ENCODE results near the gene TPRA1.

TPRA1 gene

DNA sequence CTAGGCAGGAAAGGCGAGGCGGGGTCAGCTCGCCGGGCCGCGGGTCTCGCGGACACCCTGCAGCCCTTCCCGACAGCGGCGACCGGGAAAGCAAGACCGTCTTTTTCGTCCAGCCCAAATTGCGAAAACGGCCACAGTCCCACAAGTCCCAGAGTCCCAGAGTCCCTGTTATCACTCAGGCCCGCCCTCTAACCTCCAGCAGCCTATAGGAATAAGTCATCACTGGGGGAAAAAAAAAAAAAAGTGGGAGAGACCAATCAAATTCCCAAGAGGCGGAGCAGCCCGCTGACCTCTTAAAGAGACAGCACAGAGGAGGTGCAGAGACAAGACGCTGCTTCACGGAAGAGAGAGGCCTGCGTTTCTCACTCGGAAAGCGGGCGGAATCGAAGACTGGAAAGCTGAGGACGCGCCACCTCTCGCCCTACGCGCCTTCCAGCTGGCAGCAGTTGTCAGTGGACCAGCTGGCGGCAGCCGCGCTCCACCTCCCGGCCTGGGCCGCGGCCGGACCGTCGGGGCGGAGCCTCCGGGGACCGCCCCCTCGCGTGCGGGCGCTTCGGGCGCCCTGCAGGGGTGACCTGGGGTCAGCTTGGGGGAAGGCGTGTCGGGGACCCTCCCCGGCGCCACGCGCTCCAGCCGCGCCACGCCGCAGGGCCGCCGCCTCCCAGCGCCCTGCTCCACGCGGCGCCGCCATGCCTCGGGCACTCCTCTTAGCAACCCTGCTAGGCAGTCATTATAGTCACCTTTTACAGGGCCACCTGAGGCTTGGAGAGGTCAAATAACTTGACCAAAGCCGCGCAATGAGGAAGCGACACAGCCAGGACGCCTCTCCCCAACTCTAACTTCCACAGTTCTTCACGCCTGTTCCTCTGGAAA, at the start of gene TPRA1:
Gene TPRA1 (minus strand): TSS at position 141 of the 873 bp plus-strand sequence. CDS start 10,587 bp downstream, outside the sequence.
- no peak for DNase-seq

DNA sequence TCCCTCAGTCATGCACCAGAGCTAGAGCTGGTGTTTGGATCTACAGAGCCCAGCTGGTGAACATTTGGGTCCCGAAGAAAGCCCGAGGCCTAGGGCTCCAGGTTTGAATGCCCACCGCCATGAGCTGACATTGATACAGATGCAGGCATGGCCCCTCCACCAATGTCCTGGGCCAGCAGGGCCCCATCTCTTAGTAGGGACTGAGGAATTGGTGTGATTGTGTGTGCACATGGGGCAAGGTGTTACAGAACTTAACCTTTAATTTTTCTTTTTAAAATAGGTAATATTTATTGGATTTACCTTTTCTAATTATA, 49.5 kb upstream of the TPRA1 start:
- DNase-seq: no peak

DNA sequence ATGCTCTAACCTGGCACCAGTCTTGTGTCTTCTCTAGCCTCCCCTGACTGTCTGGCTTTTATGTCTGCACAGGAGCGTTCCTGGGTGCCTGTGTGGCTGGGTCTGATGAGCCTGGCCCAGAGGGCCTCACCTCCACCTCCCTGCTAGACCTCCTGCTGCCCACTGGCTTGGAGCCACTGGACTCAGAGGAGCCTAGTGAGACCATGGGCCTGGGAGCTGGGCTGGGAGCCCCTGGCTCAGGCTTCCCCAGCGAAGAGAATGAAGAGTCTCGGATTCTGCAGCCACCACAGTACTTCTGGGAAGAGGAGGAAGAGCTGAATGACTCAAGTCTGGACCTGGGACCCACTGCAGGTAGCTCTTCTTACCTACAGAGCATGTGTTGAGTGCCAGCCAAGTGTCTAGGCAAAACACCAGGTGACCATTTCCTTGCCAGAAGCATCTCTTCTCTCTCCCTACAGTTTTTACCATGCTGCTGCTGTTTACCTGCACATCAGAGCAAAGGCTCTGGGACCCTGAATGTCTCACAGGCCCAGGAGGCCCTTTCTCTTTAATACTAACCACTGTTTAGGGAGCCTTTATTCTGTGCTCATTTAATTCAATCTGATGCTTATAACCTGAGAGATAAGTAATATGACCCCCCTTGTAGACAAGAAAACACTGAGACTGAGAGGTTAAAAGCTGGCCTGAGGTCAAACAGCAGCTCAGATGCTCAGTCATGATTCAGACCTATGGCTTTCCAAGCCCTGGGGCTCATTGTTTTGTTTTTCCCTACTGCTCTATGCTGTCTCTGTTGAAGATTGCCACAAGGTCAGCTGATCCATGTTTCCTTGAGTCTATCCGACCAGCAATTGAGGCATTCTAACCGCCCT, 48.9 kb upstream of the TPRA1 start:
- DNase-seq: no peak

DNA sequence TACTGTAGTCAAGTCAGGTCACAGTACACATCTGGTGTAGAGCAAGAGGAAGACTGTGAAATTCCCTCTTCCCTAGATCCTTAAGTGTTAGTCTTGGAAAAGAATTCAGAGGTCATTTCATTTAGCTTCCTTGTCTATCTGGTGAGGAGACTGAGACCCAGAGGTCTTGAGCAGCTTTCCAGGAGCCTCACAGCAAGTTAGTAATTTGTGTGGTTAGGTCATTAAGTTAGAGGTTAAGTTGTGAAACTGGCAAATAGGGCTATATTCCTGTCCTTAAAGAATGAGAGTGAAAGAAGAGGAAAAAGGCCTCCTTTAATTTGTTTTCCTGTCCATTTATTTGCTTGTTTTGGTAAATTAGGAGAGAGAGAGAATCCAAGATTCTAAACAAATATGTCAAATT, 47.4 kb upstream of the TPRA1 start:
- DNase-seq: no peak

DNA sequence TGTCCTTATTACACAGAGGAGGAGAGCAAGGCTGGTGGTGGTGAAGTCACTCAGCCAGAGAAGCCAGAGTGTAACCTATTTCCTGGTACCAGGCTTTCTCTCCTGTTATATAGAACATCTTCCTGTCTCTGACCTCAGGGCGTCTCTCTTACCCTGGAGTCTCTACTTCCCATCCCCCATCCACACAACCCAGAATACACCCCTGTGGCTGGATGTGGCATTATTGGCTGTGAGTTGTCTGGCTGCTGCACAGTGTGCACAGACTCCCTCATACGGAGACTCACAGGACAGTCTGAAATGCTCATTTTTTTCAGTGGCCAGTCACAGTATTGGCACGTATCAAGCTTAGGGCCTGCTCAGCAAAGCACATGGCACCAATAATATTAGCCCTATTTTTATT, 47.0 kb upstream of the TPRA1 start:
- DNase-seq: no peak

DNA sequence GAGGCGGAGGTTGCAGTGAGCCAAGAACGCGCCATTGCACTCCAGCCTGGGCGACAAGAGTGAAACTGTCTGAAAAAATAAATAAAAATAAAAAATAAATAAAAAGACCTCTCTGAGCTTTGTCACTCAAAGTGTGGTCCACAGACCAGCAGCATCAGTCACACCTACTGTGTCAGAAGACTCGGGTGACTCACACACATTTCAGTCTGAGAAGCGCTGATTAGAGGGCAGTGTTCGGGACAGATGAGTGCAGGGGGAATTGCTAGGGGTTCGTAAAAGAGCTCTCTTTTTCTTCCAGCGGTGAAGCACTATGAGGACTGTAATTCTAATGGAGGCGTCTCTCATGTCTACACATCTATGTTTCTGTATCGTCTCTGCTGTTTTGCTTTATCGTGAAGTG, 44.1 kb upstream of the TPRA1 start:
- DNase-seq: no peak

DNA sequence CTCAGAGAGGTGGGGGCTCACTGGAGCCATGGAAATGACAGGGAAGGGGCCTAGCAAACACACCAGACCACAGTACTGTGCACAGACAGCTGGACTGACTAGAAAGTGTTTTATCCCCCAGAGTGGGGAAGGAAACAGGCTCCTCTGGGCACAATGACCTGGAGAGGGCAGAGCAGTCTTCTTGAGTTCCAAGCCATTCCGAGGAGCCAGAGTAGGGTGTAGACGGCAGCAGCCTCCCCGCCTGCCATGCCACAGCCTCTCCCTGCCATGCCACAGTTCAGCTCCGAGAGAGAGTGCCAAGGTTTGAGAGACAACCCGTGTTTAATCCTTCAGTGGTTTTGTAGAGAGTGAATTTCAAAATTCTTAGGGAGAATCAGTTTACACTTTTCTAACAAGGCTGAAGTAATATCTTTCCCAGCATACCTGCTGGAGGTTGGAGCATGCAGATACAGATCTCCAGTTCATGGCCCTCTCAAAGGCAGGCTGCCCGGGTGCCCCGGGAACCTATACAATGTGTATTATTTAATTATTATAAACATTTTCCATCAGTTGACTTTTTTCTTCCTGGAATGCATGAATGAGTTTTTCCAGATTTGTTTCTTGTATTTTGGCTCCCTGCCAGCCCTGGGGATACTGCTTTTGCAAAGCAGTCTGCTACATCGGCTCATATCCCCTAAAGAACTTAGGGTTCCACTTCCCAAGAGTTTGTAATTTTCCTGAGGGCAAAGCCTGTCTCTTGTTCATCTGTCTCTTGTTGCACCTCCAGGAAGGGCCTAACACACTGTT, 41.7 kb upstream of the TPRA1 start:
- no peak for DNase-seq

DNA sequence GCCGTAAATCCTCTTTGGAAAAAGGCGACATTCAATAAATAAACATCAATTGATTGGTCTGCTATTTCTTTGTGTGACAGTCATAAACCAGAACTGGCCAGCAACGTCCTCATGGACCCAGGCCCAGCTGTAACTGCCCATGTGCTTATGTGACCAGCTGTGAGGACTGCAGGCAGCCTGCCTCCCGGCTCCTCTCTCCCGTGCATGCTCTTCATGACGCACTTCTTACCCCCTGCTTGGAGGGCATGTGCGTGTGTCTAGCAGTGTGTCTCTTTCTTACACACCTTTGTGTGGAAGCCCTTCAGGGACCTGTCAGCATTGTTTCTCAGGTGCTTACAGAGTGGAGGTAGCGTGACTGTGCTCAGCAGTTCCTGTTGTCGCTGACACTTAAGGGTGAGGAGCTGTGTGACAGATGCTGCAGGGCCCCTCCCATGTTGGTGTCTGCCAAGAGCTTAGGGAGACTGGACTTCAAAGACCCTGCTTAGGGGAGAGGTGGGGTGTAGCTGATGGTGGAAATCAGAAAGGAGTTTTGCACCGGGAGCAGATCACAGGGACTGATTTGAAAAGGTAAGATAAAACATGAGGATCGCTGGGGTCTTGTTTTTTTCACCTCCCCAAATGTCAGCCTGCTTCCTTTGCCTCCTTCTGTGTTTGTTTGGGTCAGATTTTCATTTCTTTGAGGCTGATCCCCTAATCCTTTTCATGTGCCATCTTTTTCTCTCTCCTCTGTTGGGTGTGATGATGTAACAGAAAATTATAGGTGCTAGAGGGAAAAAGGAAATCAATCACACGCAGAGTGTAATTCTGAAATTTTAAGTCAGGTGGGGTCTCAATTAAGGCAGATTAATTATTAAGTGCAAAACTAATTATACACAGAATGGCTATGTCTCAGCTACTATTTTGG, 40.5 kb upstream of the TPRA1 start:
- DNase-seq: no peak

DNA sequence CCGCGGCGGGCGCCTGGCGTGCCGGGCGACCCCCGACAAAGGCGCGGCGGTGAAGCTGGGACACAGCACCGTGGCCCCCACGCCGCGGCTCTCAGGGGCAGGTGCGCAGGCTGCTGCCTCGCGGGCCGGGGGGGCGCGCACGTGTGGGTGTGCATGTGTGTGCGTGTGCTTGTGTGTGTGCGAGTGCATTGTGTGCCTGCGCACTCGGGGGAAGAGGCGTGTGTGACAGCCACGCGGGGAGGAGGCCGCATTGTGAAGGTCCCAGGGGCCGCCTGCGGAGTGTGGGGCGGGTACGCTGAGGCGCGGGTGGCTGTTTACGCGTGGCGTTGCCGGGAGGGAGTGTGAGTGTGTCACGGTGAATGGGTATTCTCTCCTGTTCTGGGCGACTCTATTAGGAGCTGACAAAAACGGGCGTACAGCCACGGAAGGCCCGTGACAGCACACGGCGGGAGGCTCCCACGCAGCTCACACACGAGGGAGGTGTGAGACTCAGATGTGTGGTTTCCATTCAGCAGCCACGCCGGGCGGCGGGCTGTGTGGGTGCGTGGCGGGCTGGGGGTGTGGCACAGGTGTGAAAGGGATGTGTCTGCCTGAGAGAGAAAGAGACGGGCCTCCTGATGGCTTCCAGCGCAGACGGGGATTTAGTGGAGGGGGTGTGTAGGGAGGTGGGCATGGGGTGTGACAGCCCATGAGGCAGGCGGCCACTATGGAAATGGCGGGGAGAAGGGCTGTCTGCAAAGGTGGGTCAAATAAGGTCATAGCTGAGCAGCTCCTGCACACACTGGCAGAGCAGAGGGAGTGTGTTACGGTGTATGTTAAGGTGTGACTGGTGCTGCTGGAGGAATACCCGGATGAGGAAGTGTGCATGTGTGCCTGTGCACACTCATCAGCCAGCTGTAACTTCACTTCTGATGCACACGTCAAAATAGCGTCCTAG, 39.2 kb upstream of the TPRA1 start:
- no peak for DNase-seq

DNA sequence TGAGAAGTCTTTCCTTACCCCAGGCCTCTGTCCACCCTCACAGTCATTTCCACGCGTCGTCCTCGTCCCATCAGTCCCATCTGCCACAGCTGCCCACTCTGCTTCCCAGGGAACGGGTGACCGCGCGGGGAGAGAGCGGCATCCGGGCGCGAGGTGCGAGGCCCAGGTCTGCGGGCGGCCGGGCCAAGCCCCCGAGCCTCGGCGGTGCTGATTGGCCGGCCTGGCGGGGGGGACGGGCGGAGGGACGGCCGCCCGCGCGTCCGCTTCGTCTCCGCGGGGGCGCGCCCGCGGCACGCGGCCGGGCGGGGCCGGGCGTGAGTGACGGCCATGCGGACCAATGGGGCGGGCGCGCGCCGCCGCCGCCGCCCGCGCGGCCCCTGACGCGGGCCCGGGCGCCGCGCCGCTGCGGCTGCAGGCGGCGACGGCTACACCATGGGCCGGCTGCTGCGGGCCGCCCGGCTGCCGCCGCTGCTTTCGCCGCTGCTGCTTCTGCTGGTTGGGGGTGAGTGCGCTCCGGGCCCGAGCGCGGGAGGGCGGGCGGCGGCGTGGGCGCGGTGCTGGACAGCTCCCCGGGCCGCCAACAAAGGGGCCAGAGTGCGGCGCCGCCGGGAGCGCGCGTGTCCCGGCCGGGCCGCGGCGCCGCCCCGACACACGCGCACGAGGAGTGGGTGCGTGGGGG, 38.4 kb upstream of the TPRA1 start, which contains the start of gene PODXL2:
Gene PODXL2 (plus strand): TSS at position 398 of the 679 bp plus-strand sequence. CDS start 35 bp downstream, at position 433.
- no peak for DNase-seq

DNA sequence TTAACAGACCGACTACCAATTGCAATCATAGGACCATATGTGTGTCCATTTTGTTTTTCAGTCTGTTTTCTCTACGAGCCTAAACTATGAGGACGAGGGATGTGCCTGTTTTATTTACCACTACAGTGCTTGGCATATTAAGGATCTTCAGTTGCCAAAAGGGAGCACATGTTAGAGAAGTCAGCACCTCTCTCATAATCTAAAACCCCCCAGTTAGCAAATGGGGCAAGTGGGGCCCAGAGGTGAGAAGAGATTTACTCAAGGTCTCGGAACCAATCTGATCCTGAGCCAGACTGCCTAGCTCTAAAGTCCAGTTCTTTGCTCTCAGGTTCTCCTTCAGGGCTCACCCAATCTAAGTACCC, 37.9 kb upstream of the TPRA1 start:
- DNase-seq: no peak

DNA sequence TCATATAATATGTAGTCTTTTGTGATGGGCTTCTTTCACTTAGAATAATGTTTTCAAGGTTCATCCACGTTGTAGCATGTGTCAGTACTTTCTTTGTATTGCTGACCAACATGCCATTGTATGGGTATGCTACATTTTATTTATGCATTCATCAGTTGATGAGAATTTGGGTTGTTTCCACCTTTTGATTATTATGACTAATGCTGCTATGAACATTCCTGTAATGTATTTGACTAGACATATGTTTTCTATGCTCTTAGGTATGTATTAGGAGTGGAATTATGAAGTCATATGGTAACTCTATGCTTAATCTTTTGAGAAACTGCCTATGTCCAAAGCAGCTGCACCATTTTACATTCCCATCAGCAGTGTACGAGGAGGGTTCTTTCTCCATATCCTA, 35.3 kb upstream of the TPRA1 start:
- no peak for DNase-seq

DNA sequence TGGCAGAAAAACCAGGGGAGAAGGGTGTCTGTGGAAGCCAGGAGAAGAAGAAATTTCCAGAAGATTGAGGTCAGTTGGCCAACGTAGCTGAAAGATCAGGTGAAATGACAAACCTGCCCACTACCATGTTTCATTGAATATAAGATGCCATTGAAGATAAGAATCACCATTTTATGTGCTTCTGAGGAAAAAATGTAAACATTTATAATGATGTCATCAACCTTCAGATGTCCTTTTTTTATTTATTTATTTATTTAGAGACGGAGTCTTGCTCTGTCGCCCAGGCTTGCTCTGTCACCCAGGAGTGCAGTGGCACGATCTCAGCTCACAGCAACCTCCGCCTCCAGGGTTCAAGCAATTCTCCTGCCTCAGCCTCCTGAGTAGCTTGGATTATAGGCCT, 33.5 kb upstream of the TPRA1 start:
- no peak for DNase-seq

DNA sequence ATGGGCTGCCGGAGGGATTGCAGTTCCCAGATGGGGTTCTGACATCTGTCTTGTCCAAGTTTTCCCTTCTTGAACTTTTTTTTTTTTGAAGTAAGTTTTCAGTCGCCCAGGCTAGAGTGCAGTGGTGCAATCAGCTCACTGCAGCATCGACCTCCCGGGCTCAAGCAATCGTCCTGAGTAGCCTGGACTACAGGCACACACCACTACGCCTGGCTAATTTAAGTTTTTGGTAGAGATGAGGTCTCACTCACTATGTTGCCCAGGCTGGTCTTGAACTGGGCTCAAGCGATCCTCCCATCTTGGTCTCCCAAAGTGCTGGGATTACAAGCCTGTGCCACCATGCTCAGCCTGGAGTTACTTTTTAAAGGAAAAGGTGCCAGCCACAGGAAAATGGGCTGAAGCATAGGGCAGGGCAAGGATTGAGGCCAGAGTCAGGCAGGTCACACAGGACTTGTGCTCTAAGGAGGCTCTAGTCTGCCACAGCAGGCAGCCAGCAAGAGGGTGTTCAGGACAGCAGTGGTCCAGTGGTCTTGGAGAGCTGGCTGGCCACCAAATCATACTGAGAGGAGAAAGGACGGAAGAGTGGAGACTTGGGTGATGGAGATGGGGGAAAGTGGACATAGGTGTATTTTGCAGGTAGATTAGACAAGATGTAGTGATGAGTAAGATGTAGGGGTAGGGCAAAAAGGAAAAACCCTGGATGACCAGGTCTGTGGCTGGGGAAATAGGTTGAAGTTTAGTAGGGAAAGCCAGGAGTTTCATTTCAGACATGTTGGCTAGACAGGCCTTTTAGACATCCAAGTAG, 32.4 kb upstream of the TPRA1 start:
- DNase-seq: no peak

DNA sequence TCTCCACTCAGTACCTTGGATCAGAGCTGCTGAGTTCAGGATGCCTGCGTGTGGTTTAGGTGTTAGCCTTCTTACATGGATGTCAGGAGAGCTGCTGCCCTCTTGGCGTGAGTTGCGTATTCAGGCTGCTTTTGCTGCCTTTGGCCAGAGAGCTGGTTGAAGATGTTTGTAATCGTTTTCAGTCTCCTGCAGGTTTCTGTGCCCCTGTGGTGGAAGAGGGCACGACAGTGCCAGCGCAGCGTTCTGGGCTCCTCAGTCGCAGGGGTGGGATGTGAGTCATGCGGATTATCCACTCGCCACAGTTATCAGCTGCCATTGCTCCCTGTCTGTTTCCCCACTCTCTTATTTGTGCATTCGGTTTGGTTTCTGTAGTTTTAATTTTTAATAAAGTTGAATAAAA, 31.5 kb upstream of the TPRA1 start:
- DNase-seq: no peak

DNA sequence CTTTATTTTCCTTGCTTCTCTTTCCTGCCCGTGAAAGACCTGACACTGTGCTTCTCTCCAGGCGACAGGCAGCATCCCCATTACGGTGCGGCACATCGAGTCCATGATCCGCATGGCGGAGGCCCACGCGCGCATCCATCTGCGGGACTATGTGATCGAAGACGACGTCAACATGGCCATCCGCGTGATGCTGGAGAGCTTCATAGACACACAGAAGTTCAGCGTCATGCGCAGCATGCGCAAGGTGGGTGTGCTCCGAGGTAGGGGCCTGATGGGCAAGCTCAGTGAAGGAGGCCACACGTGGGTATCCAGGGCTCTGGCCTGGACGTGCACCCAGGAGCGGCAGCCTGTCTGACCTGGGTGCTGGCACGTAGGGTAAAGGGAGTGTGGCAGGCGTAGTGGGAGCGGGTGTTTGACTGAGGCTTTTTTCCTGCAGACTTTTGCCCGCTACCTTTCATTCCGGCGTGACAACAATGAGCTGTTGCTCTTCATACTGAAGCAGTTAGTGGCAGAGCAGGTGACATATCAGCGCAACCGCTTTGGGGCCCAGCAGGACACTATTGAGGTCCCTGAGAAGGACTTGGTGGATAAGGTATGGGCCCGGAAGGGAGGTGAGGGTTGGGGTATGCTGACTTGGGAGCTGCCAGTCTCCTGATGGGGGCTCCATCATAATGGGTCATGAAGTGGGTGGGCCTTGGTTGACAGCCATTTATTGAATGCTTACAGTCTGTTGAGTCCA, 30.3 kb upstream of the TPRA1 start:
- no peak for DNase-seq

DNA sequence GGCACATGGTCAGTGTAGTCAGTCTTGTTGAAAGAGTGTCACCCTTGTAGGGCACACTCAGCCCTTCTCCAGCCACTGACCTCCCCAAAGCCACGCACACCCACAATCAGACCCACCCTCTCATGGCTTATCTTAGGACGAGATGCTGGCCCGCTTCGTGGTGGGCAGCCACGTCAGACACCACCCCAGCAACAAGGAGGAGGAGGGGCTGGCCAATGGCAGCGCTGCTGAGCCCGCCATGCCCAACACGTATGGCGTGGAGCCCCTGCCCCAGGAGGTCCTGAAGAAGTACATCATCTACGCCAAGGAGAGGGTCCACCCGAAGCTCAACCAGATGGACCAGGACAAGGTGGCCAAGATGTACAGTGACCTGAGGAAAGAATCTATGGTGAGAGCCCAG, 28.4 kb upstream of the TPRA1 start:
- no peak for DNase-seq

DNA sequence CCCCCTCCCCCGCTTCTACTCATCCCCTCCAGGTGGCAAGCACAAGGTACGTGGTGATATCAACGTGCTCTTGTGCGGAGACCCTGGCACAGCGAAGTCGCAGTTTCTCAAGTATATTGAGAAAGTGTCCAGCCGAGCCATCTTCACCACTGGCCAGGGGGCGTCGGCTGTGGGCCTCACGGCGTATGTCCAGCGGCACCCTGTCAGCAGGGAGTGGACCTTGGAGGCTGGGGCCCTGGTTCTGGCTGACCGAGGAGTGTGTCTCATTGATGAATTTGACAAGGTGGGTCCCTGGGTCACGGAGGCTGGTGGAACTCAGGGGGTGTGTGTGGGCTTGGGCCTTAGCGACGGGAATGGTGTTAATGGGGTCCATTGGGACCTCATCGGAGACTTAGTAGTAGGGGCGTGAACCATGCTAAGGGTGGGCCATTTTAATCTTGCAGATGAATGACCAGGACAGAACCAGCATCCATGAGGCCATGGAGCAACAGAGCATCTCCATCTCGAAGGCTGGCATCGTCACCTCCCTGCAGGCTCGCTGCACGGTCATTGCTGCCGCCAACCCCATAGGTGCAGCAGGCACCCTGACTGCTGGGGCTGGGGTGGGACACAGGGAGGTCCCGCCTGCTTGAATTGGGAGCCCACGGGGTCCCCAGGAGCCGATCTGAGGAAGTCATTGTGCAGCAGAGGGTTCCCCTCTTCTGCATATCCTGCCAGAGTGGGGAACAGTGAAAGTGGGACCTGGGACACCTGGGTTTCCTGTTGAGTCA, 26.5 kb upstream of the TPRA1 start:
- DNase-seq: no peak

Data from cortex of kidney (tissue), 1 donor.